Ishikawa (cell line): Measurements from ENCODE around the gene P4HA3.

ENCODE experiments used
- CEBPB ChIP-seq: IDR thresholded peaks from 2 replicates; pipeline ENCODE4 v1.6.1; 2012
- EGR1 ChIP-seq: IDR thresholded peaks from 2 replicates; pipeline ENCODE4 v1.6.1; 2012
- EP300 ChIP-seq: IDR thresholded peaks from 2 replicates; pipeline ENCODE4 v1.6.1; 2012; ENCODE audit warnings: borderline replicate concordance
- MAX ChIP-seq: IDR thresholded peaks from 2 replicates; pipeline ENCODE4 v1.6.1; 2012
- NFIC ChIP-seq: IDR thresholded peaks from 2 replicates; pipeline ENCODE4 v1.6.1; 2012
- REST ChIP-seq: IDR thresholded peaks from 2 replicates; pipeline ENCODE4 v1.6.1; 2012; ENCODE audit warnings: low read depth, mild to moderate bottlenecking
- TAF1 ChIP-seq: IDR thresholded peaks from 2 replicates; pipeline ENCODE4 v1.6.1; 2012; ENCODE audit warnings: low read depth, mild to moderate bottlenecking
- TCF12 ChIP-seq: IDR thresholded peaks from 2 replicates; pipeline ENCODE4 v1.6.1; 2012; ENCODE audit warnings: low read depth
- YY1 ChIP-seq: IDR thresholded peaks from 2 replicates; pipeline ENCODE4 v1.6.1; 2012; ENCODE audit warnings: low read depth

GRCh38 chr11:74253361-74253760 lies 58.1 kb downstream of the P4HA3 start:
- TF ChIP-seq YY1 (no peak), TAF1 (no peak), EGR1 (no peak), EP300 (no peak), MAX (no peak), REST (no peak), NFIC (no peak), CEBPB (no peak), TCF12 (no peak)
